Adrenal gland (tissue), 12 donors: Measurements from ENCODE around the gene GNG2. TPM values are rescaled to one million over a fixed set of nuclear protein-coding genes. Genes with fewer than 3 reads are reported as not detected.

Experiments
- DNase-seq, 7 donors: peaks; one replicate each; pipeline ENCODE4 v3.0.0-alpha.2; 2019 to 2020
- H3K27ac ChIP-seq, 5 donors: fragments of 200-600 bp; sonication (generic) in 4 of 5; 1 replicate in 3 of 5; 2 replicates in 2 of 5; pipeline versions ENCODE4 v1.5.1 to v1.8.0; 2016 to 2020; ENCODE audit warnings: mild to moderate bottlenecking in 1 of 5
- H3K27me3 ChIP-seq: fragments of 200-600 bp; 2 replicates; pipeline ENCODE4 v1.8.0; 2021
- H3K36me3 ChIP-seq, 2 donors: fragments of 200-600 bp; replicated peaks in 1 of 2; 1 replicate in 1 of 2; 2 replicates in 1 of 2; pipeline versions ENCODE4 v1.5.1 to v1.8.0; 2018 to 2022
- H3K4me1 ChIP-seq, 2 donors: fragments of 200-600 bp; replicated peaks in 1 of 2; 1 replicate in 1 of 2; 2 replicates in 1 of 2; pipeline versions ENCODE4 v1.5.1 to v1.8.0; 2018 to 2021
- H3K4me3 ChIP-seq, 4 donors: fragments of 200-600 bp; sonication (generic) in 3 of 4; one replicate each; pipeline ENCODE4 v1.5.1; 2016 to 2018
- H3K9me3 ChIP-seq, 3 donors: fragments of 200-600 bp; sonication (generic) in 1 of 3; replicated peaks in 1 of 3; 1 replicate in 2 of 3; 2 replicates in 1 of 3; pipeline versions ENCODE4 v1.5.1 to v1.8.0; 2016 to 2021
- CTCF ChIP-seq, 6 experiments: fragments of 450-650 bp in 4 of 6; fragments of 200-600 bp in 2 of 6; sonication (generic) in 1 of 6; IDR thresholded peaks; 1 replicate in 5 of 6; 2 replicates in 1 of 6; pipeline versions ENCODE4 v1.5.1 to v1.8.0; 2016 to 2021; ENCODE audit warnings: antibody characterized with exemption in 6 of 6, mild to moderate bottlenecking in 2 of 6, moderate library complexity in 1 of 6
- POLR2A ChIP-seq, 2 donors: fragments of 450-650 bp; IDR thresholded peaks; one replicate each; pipeline ENCODE4 v1.6.1; 2017; ENCODE audit warnings: antibody characterized with exemption in 2 of 2, mild to moderate bottlenecking in 2 of 2, moderate library complexity in 1 of 2
- WGBS, 4 donors: extraction: QIAGEN DNeasy Blood & Tissue Kit in 2 of 4; methylation state at CpG; one replicate each; pipeline versions ENCODE4 v1.1.5 to v1.1.7; 2013 to 2017; 5-methylcytosine and 5-hydroxymethylcytosine counted together
- intact Hi-C, 2 donors: fragments of 100-400 bp; cut with DNase I; formaldehyde crosslinking; loops; one replicate each; pipeline versions ENCODE4 v1.14.1 to v1.15.0; 2022 to 2023
- polyA plus RNA-seq, 3 donors: library from polyadenylated mRNA; stranded (reverse); fragments of 200-250 nt in 2 of 3; fragments of 350-450 nt in 1 of 3; fragmentation: Illumina TruSeq in 1 of 3; extraction: RNeasy Lipid Tissue Mini Kit (QIAGEN cat#74804) in 1 of 3; gene quantifications; one replicate each; pipeline ENCODE4 v1.2.3, GENCODE V29; 2013 to 2014
- total RNA-seq, 9 donors: library from RNA; depleted of rRNA in 4 of 9; stranded (reverse); fragments of >200 nt in 4 of 9; fragments of 120-200 nt in 1 of 9; fragmentation: NEBNext Ultra II Directional in 1 of 9; extraction: Animal tissue kit (Norgen Biotek cat#: 25700) in 1 of 9; gene quantifications; one replicate each; pipeline versions ENCODE4 v1.1.0 to v1.2.4, GENCODE V29; 2013 to 2023
- donor health status: healthy with polysubstance abuse.
- donor health status: Bipolar disorder and iron deficiency.
- donor health status: DM: yes; HTN: yes; CAD: no.
- donor health status: DM: no; HTN: no; CAD: no.
- donor health status: DM: no; HTN: no; CAD: no.
- donor health status: DM: yes; HTN: yes; CAD: no.

Gene GNG2
- total and polyA plus RNA-seq, 12 donors = 6.7 to 61.4 (median 20.7) TPM

DNA sequence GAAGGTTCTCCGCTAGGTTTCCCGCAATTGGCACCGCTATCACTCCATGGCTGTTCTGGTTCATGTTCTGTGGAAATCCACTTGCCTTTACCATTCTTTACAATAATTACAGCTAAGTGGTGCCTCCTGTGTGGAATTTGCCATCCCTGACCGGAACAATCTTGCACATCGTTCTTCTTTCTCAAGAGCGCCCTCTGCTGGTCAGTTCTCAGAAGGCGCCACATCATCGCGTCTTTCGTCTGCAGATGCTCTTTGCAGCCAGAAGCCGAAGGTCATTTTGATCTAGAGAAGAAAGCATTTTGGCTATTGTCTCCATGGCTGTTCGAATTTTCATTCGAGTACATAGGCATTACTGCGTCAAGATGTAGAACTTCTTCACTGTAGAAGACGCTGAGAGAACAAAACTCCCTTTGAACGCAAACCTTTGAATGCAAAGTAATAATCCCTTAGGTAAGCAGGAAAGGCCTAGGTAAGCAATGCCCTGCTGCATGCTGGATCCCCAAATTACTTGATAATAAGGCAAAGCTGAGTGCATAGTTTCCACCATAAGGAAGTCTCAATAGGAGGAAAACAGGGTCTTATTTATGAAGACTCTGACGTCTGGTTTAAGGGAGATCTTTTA lies 118.8 kb downstream of the GNG2 start:
- Histone ChIP-seq H3K9me3 (no peaks in the 10 kb centered on the region), H3K4me1 (peaks cover 0 to 6% of the 10 kb centered on the region in 2 donors), H3K27me3 (no peaks in the 10 kb centered on the region), H3K36me3 (no peaks in the 10 kb centered on the region), H3K4me3 (no peak overlapping the region), H3K27ac (peak overlapping the region in 3 of 5 donors; percentile 6 to 43 (median 32))
- TF ChIP-seq POLR2A (IDR thresholded peaks at IDR 0.05) (no peak), CTCF (IDR thresholded peaks at IDR 0.05) (peak; percentile 81 to 98 (median 88))
- 24 to 25% (median 24%) methylated on average over 17 of the region's 17 CpGs for WGBS, 4 donors
- intact Hi-C loops = no loop called here
- DNase-seq = peak; percentile 82 to 96 (median 89)

GRCh38 chr14:51981218-51981854 lies 120.9 kb downstream of the GNG2 start:
- no peak for DNase-seq
- Histone ChIP-seq H3K4me1 (peaks cover 0 to 6% of the 10 kb centered on the region in 2 donors), H3K27me3 (no peaks in the 10 kb centered on the region), H3K27ac (no peak overlapping the region), H3K36me3 (no peaks in the 10 kb centered on the region), H3K4me3 (no peak overlapping the region), H3K9me3 (no peaks in the 10 kb centered on the region)
- no peak for TF ChIP-seq POLR2A (IDR thresholded peaks at IDR 0.05)
- TF ChIP-seq CTCF (IDR thresholded peaks at IDR 0.05) = no peak
- 82 to 93% (median 87%) methylated on average over 3 to 4 of the region's 4 CpGs for WGBS, 4 donors
- intact Hi-C loops = loop anchor here in 1 of 2 donors (5.0 kb wide), 1 partner anchor 194 kb away; no protein-coding TSS in a partner anchor

DNA sequence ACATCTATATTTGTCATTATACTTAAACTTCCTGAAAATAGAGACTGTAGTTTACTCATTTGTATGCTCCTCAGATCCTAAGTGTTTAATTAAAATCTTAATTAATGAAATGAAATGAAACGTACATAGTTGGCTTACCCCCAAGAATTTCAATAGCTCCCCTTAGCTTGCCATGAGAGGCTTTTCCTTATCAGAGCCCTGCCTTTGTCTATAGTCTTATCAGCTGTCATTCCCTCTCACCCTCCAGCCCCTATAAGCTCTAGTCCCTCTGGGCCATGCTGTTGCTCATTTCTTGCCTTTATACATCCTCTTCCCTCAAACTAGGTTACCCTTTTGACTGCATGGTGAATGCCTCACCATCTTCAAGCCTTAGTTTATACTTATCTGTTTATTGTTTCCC lies 127.8 kb downstream of the GNG2 start:
- Histone ChIP-seq H3K27me3 (no peaks in the 10 kb centered on the region), H3K27ac (no peak overlapping the region), H3K4me3 (no peak overlapping the region), H3K4me1 (peaks cover 6 to 14% of the 10 kb centered on the region in 2 donors), H3K9me3 (no peaks in the 10 kb centered on the region), H3K36me3 (peaks cover 0 to 16% of the 10 kb centered on the region in 2 donors)
- TF ChIP-seq CTCF (IDR thresholded peaks at IDR 0.05) (no peak), POLR2A (IDR thresholded peaks at IDR 0.05) (no peak)
- no peak for DNase-seq
- 59 to 87% (median 69%) methylated on average over 1 of the region's 1 CpG for WGBS, 4 donors
- intact Hi-C loops = no loop called here

GRCh38 chr14:51989293-51990234 lies 129.2 kb downstream of the GNG2 start, which contains the start of gene RTRAF:
TSS of gene RTRAF (plus strand) at chr14:51989546. CDS start at chr14:51989640, 94 bp downstream.
- intact Hi-C loops = no loop called here
- 0 to 1% (median 0%) methylated on average over 42 to 72 of the region's 72 CpGs for WGBS, 4 donors
- Histone ChIP-seq H3K36me3 (peaks cover 0 to 29% of the 10 kb centered on the region in 2 donors), H3K9me3 (no peaks in the 10 kb centered on the region), H3K4me1 (peaks cover 6 to 14% of the 10 kb centered on the region in 2 donors), H3K27me3 (no peaks in the 10 kb centered on the region), H3K27ac (peak within 1 kb of the TSS in 4 of 5 donors; percentile 70 to 91 (median 82)), H3K4me3 (peak within 1 kb of the TSS; percentile 38 to 94 (median 64))
- TF ChIP-seq CTCF (IDR thresholded peaks at IDR 0.05) (no peak), POLR2A (IDR thresholded peaks at IDR 0.05) (peak; percentile 85 to 88)
- peak; percentile 91 to 96 (median 94) for DNase-seq
